OCI-LY7 (cell line): ENCODE measurements around the gene TNFRSF25.

ENCODE experiments used
- EZH2phosphoT487 ChIP-seq: fragments of 200-600 bp; sonication (generic); IDR thresholded peaks from 2 replicates; pipeline ENCODE4 v1.6.1; 2018; ENCODE audit warnings: low read depth, borderline replicate concordance, mild to moderate bottlenecking, mixed run types, antibody characterized with exemption, low read length, moderate library complexity, mixed read lengths
- TF ChIP-seq, protein P1 (sequence below): fragments of 200-600 bp; sonication (generic); conservative IDR thresholded peaks from 2 replicates; pipeline ENCODE4 v1.5.1; 2014; ENCODE audit warnings: mild to moderate bottlenecking, antibody characterized with exemption, low read length, moderate library complexity, mixed read lengths

DNA sequence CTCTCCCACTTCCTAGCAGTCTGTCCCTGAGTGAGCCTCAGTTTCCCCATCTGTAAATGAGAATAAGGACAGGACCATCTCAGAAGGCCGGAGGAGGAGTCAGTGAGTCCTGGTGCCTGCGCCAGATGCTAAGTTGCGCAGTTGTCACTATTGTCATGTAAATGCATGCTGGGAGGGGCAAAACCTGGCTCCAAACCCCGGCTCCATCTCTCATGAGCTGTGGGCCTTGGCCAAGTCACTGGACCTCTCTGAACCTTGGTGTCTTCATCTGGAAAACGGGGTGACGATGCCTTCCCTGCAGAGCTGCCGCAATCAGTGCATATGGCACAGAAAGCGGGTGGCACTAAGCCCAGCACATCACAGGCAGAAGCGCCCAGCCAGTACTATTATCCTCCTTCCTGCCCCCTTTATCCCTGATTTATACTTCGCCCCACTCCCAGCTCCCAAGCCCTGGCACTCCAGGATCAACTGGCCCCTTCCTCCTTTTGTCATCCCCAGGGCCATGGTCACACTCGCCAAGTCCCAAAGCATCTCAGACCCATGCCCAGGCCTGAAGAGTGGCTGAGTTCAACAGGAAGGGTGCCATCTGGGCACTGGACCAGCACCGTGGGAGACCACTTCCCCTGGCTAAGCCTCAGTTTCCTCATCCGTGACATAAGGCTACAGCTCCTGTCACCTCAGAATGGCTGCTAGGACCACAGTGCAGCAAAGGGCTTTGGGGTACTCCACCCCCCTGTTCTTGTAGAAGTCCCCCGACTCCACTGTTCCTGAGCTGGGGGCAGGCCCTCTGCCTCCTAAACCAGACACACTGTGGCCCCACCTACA lies 29.8 kb upstream of the TNFRSF25 start:
- TF ChIP-seq, protein P1, sequence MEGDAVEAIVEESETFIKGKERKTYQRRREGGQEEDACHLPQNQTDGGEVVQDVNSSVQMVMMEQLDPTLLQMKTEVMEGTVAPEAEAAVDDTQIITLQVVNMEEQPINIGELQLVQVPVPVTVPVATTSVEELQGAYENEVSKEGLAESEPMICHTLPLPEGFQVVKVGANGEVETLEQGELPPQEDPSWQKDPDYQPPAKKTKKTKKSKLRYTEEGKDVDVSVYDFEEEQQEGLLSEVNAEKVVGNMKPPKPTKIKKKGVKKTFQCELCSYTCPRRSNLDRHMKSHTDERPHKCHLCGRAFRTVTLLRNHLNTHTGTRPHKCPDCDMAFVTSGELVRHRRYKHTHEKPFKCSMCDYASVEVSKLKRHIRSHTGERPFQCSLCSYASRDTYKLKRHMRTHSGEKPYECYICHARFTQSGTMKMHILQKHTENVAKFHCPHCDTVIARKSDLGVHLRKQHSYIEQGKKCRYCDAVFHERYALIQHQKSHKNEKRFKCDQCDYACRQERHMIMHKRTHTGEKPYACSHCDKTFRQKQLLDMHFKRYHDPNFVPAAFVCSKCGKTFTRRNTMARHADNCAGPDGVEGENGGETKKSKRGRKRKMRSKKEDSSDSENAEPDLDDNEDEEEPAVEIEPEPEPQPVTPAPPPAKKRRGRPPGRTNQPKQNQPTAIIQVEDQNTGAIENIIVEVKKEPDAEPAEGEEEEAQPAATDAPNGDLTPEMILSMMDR, result no peak
- TF ChIP-seq EZH2phosphoT487, result no peak
